IMR-90 (cell line): Measurements from ENCODE around the gene ADPRM. TPM values are rescaled to one million over a fixed set of nuclear protein-coding genes. Genes with fewer than 3 reads are reported as not detected.

Experiments used
- ATAC-seq: fragments of 200-7000 bp; cut with Tn5 transposase; 2 replicates; pipeline ENCODE4 v1.9.1; 2020; ENCODE audit warnings: low read depth, mild to moderate bottlenecking, moderate library complexity
- BruUV-seq: library from RNA; stranded (reverse); fragments of 400-500 nt; replicated peaks from 2 replicates; lab custom pipeline; 2021; lab: Mats Ljungman, UMichigan
- CTCF ChIA-PET: fragments of 300-600 bp; formaldehyde crosslinking; extraction: SDS; loops from one replicate; lab custom pipeline; 2021; ENCODE audit warnings: antibody characterized with exemption; lab: Yijun Ruan, JAX
- POLR2A ChIA-PET: fragments of 300-600 bp; sonication (Branson Sonifier 250); formaldehyde crosslinking; loops from one replicate; lab custom pipeline; 2022; ENCODE audit warnings: antibody characterized with exemption; ENCODE audit not compliant: unreplicated experiment; lab: Charles Lee
- DNase-seq: peaks from one replicate; pipeline ENCODE4 v3.0.0; 2013
- H2AFZ ChIP-seq: replicated peaks from 2 replicates; pipeline ENCODE3; 2013; ENCODE audit warnings: low read length, mild to moderate bottlenecking; ENCODE audit not compliant: poor library complexity
- H2AK5ac ChIP-seq: 2 replicates; pipeline ENCODE4 v1.6.1; 2013; ENCODE audit warnings: low read depth, low read length, inconsistent platforms
- H2AK9ac ChIP-seq: replicated peaks from 2 replicates; pipeline ENCODE3; 2013; ENCODE audit warnings: mild to moderate bottlenecking, low read depth, low read length, moderate library complexity; ENCODE audit not compliant: poor library complexity
- H2BK120ac ChIP-seq: 2 replicates; pipeline ENCODE4 v1.6.1; 2013; ENCODE audit warnings: low read depth, low read length, inconsistent platforms
- H2BK15ac ChIP-seq: 3 replicates; pipeline ENCODE4 v1.6.1; 2013; ENCODE audit warnings: low read depth, low read length, inconsistent platforms
- H2BK20ac ChIP-seq: 2 replicates; pipeline ENCODE4 v1.6.1; 2013; ENCODE audit warnings: low read depth, mild to moderate bottlenecking, inconsistent platforms, low read length, moderate library complexity
- H2BK5ac ChIP-seq: 2 replicates; pipeline ENCODE4 v1.6.1; 2013; ENCODE audit warnings: mild to moderate bottlenecking, low read depth, low read length, inconsistent platforms; ENCODE audit not compliant: poor library complexity, severe bottlenecking
- H3K14ac ChIP-seq: replicated peaks from 2 replicates; pipeline ENCODE4 v1.6.1; 2013; ENCODE audit warnings: low read depth, low read length, inconsistent platforms
- H3K18ac ChIP-seq: 2 replicates; pipeline ENCODE4 v1.6.1; 2013; ENCODE audit warnings: low read depth, low read length, control low read depth
- H3K23ac ChIP-seq: 2 replicates; pipeline ENCODE4 v1.6.1; 2013; ENCODE audit warnings: low read depth, low read length, inconsistent platforms
- H3K27ac ChIP-seq: 2 replicates; pipeline ENCODE4 v1.5.1; 2013; ENCODE audit warnings: mild to moderate bottlenecking, control low read depth, low read length; ENCODE audit not compliant: insufficient read depth
- H3K27me3 ChIP-seq: 2 replicates; pipeline ENCODE4 v1.6.1; 2013; ENCODE audit warnings: low read length; ENCODE audit not compliant: control insufficient read depth, insufficient read depth
- H3K36me3 ChIP-seq: 2 replicates; pipeline ENCODE4 v1.6.1; 2013; ENCODE audit warnings: low read length, mixed read lengths; ENCODE audit not compliant: control insufficient read depth, insufficient read depth
- H3K4ac ChIP-seq: 2 replicates; pipeline ENCODE4 v1.6.1; 2013; ENCODE audit warnings: low read depth, low read length, inconsistent platforms
- H3K4me1 ChIP-seq: 2 replicates; pipeline ENCODE4 v1.6.1; 2013; ENCODE audit warnings: low read length, mixed read lengths; ENCODE audit not compliant: control insufficient read depth, insufficient read depth
- H3K4me2 ChIP-seq: 2 replicates; pipeline ENCODE4 v1.6.1; 2013; ENCODE audit warnings: low read depth, mild to moderate bottlenecking, control low read depth, low read length, moderate library complexity
- H3K4me3 ChIP-seq: 2 replicates; pipeline ENCODE4 v1.5.1; 2013; ENCODE audit warnings: low read depth, mild to moderate bottlenecking, control low read depth, low read length, moderate library complexity; ENCODE audit not compliant: insufficient read depth
- H3K56ac ChIP-seq: 2 replicates; pipeline ENCODE4 v1.6.1; 2013; ENCODE audit warnings: low read length, inconsistent platforms; ENCODE audit not compliant: insufficient read depth; ENCODE audit errors: extremely low read depth
- H3K79me1 ChIP-seq, 2 experiments: 2 replicates each; pipeline ENCODE4 v1.6.1; 2013; ENCODE audit warnings: low read length in 2 of 2, inconsistent platforms in 1 of 2, low read depth in 1 of 2
- H3K9ac ChIP-seq: 2 replicates; pipeline ENCODE4 v1.6.1; 2013; ENCODE audit warnings: low read depth, low read length, control low read depth
- H3K9me1 ChIP-seq: 2 replicates; pipeline ENCODE4 v1.6.1; 2013; ENCODE audit warnings: low read length, inconsistent platforms; ENCODE audit not compliant: insufficient read depth
- H3K9me3 ChIP-seq: 2 replicates; pipeline ENCODE4 v1.6.1; 2013; ENCODE audit warnings: low read length; ENCODE audit not compliant: control insufficient read depth, insufficient read depth
- H4K20me1 ChIP-seq: 2 replicates; pipeline ENCODE4 v1.6.1; 2013; ENCODE audit warnings: low read length, inconsistent platforms; ENCODE audit not compliant: insufficient read depth
- H4K5ac ChIP-seq: 2 replicates; pipeline ENCODE4 v1.6.1; 2013; ENCODE audit warnings: mild to moderate bottlenecking, low read depth, low read length, control low read depth
- H4K8ac ChIP-seq, 2 experiments: 2 replicates each; pipeline ENCODE4 v1.6.1; 2013; ENCODE audit warnings: low read depth in 2 of 2, low read length in 2 of 2, control low read depth in 1 of 2, inconsistent platforms in 1 of 2
- H4K91ac ChIP-seq: 2 replicates; pipeline ENCODE4 v1.6.1; 2013; ENCODE audit warnings: low read depth, low read length, inconsistent platforms; ENCODE audit not compliant: insufficient read depth
- CTCF ChIP-seq: conservative IDR thresholded peaks from 2 replicates; pipeline ENCODE4 v1.5.1; 2012; ENCODE audit warnings: mild to moderate bottlenecking, low read depth, low read length, improper control_type of control experiment
- MAZ ChIP-seq: IDR thresholded peaks from 2 replicates; pipeline ENCODE4 v1.6.1; 2012; ENCODE audit warnings: low read depth, mild to moderate bottlenecking, low read length, improper control_type of control experiment, moderate library complexity, borderline replicate concordance
- WGBS, 2 experiments: methylation state at CpG; one replicate each; pipeline versions ENCODE4 v1.1.5 to v1.1.7; 2013; ENCODE audit warnings: missing lambda C conversion rate in 2 of 2; ENCODE audit not compliant: insufficient read length in 1 of 2; ENCODE audit errors: extremely low coverage in 2 of 2; 5-methylcytosine and 5-hydroxymethylcytosine counted together
- dilution Hi-C: fragments of 300-500 bp; cut with HindIII; formaldehyde crosslinking; loops from one replicate; pipeline ENCODE4 v1.14.3; 2018; ENCODE audit warnings: low sequenced_read_pairs; ENCODE audit not compliant: unreplicated experiment
- in situ Hi-C: fragments of 300-500 bp; cut with MboI; formaldehyde crosslinking; loops from 3 replicates; pipeline ENCODE4 v1.14.3; 2019; ENCODE audit warnings: low sequenced_read_pairs, inconsistent platforms, mixed read lengths
- intact Hi-C: fragments of 100-400 bp; cut with micrococcal nuclease; formaldehyde crosslinking; loops from 2 replicates; pipeline ENCODE4 v1.10.0; 2022
- polyA plus RNA-seq, 3 experiments: library from polyadenylated mRNA; depleted of rRNA; stranded (reverse); fragments of >200 nt; gene quantifications; 2 replicates each; pipeline ENCODE4 v1.2.3, GENCODE V29; 2012; ENCODE audit warnings: low replicate concordance in 1 of 3
- total RNA-seq: library from RNA; depleted of rRNA; stranded (reverse); fragments of >200 nt; gene quantifications from 2 replicates; pipeline ENCODE4 v1.2.3, GENCODE V29; 2012

Gene ADPRM
- total and polyA plus RNA-seq, 2 of the 4 experiments (the other 2 are of a cell fraction) = 7.4 to 12.2 TPM

GRCh38 chr17:10651927-10652326 is 45.5 kb upstream of the ADPRM start:
- Histone ChIP-seq H3K36me3 (no peaks in the 10 kb centered on the region), H4K5ac (no peak overlapping the region), H3K23ac (no peak overlapping the region), H2BK5ac (no peak overlapping the region), H3K9ac (no peak overlapping the region), H2AFZ (no peak overlapping the region), H3K4me2 (no peak overlapping the region), H3K4ac (no peak overlapping the region), H3K27ac (no peak overlapping the region), H2AK5ac (no peak overlapping the region), H3K79me1 (no peaks in the 10 kb centered on the region), H3K14ac (no peak overlapping the region), H2BK20ac (no peak overlapping the region), H4K91ac (no peak overlapping the region), H3K9me3 (no peaks in the 10 kb centered on the region), H3K9me1 (no peaks in the 10 kb centered on the region), H2BK120ac (no peak overlapping the region), H3K18ac (no peak overlapping the region), H4K20me1 (no peaks in the 10 kb centered on the region), H3K4me1 (no peaks in the 10 kb centered on the region; the same call in 1 of the 2 replicates), H3K56ac (no peak overlapping the region), H4K8ac (no peak overlapping the region), H3K4me3 (no peak overlapping the region), H3K27me3 (no peaks in the 10 kb centered on the region), H2AK9ac (no peak overlapping the region), H2BK15ac (no peak overlapping the region)
- intact Hi-C loops (no loop called here), dilution Hi-C loops (no loop called here), in situ Hi-C loops (loop anchor here (25.0 kb wide), 1 partner anchor 1335 kb away; the partner anchor contains the start of gene ZNF18)
- DNase-seq (no peak), ATAC-seq (no peak)
- POLR2A ChIA-PET = no interaction called here
- 70% methylated on average over 3 of the region's 9 CpGs; no CpG with 5 or more reads in 1 of the 2 experiments for WGBS, 2 experiments
- CTCF ChIA-PET = no interaction called here
- TF ChIP-seq CTCF (no peak), MAZ (no peak)
- no TSS peak for BruUV-seq
